Activated CD4-positive, alpha-beta T cell treated with anti-CD3 and anti-CD28 coated beads, Interleukin-2, amount 50 U/mL, for 48 hours (primary cell): ENCODE data around the gene IGFBP2.

Source experiments
- DNase-seq, 2 experiments: peaks; one replicate each; pipeline ENCODE4 v3.0.0-alpha.2; 2020

IGFBP2 gene

DNA sequence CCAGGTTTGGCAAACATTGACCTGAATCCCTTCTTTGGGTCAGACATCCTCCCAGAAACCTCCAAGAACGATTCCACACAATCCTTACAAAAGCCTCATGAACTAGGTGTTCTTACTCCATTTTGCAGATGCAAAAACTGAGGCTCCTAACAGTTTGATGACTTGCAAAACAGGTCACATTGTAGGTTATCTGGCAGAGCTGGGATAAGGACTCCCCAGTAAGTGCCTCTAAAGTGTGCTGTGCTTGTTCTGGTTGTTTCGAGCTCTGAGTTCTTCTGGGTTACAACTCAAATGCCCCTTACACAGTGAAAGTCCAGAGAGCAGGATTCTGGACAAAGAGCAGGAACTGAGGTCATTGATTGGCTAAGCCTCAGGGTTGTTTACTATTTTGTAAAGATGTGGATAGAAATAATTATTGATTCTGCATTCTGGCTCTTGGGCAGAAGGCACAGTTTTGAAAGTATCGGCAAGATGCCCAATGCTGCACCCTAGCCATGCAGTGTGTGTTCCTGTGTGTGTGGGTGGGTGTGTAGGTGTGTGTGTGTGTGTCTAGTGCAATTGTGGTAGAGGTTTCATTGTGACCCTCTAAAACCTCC lies 17.0 kb upstream of the IGFBP2 start:
- DNase-seq: no peak

DNA sequence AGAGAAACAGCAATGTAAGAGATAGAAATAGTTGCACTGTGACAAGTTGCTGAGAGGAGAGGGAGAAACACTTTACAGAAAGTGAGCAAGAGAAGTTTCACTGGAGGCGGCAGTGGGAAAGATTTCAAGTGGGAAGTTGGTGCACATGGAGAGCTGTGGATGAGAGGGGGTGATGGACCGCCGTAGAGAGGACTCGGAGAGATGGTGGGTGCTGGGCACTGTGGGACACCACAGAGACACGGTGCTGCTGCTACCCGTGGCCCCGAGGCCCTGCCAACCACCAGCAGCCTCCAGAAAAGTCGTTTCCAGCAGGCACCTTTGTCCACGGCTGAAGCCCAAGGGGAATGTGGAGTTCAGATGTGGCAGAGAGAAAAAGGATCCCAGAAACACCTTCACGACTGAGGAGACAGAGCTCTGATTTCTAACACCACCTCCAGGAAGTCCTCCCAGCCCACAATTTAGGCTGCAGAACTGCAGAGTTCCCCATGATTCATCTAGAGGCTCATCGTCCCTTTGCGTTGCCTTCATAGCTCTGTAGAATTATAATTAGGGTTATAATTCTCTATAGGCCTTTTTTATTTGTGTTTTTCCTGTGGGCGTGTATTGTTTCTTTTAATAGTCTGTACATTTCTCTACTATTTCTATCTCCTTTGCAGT lies 15.9 kb upstream of the IGFBP2 start:
- DNase-seq: no peak

DNA sequence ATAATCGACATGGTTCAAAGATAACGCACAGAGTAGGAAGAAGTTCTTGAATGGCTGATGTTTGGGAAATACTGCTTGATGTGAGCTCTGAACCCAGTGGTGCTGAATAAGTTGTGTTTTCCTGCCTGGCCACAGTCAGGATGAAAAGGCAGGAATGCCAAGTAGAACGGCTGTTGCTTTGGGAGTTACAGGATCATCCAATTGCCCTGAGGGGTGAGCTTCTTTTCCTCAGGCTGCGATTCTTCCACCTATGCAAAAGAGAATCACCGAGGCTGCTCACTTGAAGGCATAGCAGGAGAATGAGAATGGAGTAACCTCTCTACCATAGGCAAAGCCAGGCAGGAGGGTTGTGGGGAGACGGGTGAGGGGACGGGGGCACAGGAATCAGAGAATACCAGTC lies 14.4 kb upstream of the IGFBP2 start:
- no peak for DNase-seq

DNA sequence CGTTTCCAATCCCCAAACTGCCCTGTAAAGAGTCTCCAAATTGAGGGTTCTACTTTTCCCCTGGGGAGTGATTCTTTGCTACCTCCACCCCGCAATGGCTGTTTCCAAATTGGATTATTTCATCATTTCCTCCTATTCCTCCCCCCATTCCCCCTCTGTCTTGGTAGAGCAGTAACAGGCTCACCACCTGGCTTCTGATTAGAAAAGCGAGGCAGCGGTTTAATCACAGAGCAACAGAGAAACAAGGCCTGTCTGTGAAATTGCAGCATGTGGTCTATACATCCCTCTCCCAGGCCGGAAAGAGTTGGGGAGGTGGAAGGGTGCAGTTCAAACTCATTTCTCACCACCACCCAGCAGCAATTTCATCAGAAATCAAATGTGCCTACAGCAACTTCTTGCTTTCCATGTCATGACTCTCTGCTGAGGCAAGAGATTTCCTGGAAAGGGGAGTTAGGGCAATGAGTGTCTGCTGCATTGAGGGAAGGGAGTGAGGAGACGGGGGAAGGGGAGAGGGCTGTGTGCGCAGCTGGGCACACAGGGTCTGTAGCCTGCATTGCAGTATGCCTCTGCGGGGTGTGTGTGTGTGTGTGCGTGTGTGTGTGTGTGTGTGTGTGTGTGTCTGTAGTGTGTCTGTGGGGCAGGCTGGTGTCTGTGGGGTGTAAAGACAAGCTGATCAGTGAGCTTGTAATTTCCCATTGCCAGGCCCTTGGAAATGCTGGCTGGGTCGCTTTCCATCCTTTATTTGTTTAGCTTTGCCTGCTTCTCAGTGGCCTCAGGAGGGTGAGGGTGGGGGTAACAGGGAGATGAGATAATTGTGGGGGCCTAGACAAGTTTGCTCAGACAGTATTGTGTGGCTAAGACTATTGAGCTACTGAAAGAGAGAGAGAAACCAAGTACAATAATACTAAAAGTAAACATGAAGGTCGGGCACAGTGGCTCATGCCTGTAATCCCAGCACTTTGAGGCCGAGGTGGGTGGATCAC lies 13.5 kb upstream of the IGFBP2 start:
- DNase-seq: no peak

DNA sequence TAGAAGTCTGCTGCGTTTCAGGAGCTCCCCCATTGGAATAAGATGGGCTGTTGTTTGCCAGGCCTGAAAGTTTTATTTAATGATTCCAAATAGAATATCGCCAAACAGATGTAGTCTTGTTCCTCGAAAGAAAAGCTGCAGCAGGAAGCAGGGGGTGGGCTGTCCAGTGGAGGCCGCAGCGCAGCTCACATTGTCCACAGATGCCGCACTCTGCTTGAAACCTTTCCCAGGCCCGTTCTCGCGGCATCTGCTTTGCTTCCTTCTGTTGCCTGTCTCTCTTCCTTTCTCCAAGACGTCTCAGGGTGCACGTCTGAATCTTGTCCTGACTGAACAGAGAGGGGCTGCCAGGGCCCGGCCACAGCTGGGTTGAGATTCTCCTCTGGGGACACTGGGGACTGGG lies 12.4 kb upstream of the IGFBP2 start:
- no peak for DNase-seq

DNA sequence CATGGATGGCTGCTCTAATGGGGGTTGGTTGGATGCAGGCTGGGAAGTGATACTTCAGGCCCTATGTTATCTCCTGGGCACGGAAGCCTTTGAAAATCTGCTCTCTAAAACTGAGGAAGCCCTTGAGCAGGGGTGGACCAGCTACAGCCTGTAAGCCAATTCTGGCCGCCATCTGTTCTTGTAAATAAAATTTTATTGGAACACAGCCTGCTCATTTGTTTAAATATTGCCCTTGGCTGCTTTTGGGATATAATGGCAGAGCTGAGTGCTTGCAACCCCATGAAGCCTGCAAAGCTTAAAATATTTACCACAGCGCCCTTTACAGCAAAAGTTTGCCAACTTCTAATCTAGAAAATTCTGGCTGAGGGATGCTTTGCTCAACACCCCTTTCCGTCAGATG lies 11.9 kb upstream of the IGFBP2 start:
- no peak for DNase-seq

DNA sequence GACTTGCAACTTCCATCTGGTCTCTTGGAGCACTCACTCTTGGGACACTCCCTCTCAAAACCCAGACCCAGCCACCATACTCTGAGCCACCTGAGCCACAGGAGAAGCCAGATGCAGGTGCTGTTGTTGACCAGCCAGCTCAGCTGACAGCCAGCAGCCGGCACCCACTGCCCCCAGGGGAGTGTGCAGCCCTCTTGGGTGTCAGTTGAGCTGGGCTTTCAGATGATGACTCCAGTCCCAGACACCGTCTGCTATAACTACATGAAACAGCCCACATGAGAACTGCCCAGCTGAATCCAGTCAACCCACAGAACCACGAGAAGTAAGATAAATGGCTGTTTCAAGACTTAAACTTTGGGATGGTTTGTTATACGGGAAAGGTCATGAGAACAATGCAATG lies 10.7 kb upstream of the IGFBP2 start:
- no peak for DNase-seq

DNA sequence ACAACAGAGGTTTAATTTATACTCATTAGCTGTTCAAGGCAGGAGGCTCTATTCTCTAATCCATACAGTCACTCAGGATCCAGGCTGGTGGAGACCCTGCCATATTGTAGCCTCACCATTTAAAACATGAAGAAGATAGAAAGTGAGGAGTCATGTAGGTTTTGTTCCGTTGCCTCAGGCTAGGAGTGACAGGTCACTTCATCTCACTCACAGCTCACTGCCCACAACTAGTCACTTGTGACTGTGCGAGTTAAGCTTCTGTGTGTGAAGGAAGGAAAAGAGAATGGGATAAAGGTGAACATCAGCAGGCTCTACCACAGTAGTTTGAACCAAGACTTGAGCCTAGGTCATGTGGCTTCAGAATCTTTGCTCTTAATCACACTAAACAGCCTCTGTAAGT lies 9.0 kb upstream of the IGFBP2 start:
- DNase-seq: no peak

DNA sequence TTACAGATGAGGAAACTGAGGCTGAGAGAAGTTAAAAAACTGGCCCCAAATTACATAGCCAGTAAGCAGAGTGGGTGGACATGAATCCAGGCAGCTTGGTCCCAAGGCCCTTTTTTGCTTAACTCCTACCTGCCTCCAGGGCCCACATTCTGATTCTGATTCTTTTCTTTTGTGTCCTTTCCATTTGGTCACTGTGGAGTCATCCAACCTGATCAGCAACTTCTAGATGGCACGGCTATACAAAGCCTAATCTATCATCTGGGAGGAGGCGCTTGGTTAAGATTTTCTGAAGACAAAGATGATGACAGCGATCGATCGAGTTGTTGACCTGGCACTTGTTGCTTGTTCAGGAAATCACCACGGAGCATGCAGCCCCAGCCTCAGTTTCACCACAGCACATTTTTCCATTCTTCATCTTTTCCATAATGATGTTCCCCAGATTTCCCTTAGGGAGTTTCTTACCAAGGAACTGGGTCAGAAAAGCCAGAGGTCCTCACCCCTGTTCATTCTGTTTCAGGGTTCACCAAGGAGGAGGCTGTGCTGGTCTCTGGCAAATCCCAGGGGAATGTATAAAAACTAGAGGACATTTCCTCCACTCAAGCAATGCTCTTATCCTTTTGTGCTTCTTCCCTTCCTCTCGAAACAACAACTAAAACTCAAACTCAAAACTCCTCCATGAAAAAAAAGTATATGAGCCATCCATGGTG lies 6.9 kb upstream of the IGFBP2 start:
- no peak for DNase-seq

DNA sequence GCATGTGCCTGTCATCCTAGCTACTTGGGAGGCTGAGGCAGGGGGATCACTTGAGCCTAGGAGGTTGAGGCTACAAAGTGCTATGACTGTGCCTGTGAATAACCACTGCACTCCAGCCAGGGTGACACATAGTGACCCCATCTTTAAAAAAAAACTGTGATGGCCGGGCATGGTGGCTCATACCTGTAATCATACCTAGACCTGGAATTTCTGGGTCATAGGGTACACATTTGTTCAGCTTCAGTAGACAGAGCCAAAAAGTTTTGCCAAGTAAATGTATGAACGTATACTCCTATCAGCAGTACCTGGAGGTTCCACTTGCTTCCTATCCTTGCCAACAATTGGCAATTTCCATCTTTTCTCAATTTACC lies 6.4 kb upstream of the IGFBP2 start:
- DNase-seq: no peak

DNA sequence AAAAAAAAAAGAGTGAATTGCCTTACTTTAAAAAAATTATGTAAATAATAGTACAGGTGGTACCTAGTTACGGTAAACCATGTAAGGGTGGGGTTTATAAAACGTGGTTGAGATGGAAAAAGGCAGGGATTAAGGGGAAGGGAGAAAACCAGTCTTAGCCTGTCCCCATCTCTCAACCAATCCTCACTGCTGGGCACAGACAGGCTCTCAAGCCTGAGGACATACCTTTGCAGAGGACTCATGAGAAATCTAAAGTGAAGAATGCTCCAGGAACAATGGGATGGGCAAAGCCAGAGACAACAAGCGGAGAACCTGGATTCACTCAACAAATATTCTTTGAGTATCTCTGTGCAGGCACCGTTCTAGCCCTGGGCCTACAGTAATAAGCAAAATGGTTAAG lies 3.4 kb upstream of the IGFBP2 start:
- no peak for DNase-seq

DNA sequence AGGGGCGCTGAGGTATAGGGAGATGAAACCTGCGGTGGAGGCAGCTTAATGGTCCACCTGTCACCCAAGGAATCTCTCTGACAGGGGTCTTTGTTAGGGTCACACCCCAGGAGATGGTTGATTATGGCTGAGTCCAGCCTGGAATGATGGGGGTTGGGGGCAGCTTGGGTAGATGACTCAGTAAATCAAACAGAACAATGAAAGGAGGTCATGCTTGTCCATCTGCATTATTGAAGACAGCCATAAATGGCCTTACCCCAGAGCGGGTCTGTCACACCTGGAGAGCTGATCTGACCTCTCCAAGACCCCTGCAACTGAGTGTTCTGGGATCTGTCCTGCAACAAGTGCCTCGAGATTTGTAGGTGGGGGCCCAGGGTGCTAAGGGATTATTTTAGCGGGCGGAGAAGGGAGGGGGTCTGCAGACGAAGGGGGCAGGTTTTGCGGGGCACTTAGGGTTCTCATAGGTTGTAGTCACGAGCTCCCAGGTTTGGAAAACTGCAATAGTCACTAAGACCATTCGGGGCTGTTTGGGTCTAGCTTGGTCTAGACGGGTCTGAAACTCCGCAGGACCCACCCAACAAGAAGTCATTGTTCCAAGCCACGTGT lies 771 bp upstream of the IGFBP2 start:
- DNase-seq: no peak

DNA sequence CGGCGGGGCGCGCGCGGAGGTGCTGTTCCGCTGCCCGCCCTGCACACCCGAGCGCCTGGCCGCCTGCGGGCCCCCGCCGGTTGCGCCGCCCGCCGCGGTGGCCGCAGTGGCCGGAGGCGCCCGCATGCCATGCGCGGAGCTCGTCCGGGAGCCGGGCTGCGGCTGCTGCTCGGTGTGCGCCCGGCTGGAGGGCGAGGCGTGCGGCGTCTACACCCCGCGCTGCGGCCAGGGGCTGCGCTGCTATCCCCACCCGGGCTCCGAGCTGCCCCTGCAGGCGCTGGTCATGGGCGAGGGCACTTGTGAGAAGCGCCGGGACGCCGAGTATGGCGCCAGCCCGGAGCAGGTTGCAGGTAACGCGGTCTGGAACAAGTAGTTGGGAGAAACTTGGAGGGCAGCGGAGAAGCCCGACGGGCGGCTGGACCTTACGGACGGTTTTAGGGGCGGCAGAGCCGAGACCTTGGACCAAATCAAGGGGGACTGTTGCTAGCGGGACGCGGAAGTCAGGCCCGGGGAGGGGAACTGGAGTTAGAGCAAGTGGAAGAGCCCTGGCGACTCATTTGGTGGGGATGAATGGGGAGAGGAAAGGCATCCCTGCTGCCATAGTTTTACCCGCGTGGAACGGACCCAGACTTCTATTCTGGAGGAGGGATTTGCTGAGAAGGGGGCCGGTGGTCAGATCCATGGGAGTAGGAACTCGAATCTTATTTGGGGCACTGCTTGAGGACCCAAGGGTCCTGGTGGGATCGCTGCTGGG lies 573 bp downstream of the IGFBP2 start:
- no peak for DNase-seq

DNA sequence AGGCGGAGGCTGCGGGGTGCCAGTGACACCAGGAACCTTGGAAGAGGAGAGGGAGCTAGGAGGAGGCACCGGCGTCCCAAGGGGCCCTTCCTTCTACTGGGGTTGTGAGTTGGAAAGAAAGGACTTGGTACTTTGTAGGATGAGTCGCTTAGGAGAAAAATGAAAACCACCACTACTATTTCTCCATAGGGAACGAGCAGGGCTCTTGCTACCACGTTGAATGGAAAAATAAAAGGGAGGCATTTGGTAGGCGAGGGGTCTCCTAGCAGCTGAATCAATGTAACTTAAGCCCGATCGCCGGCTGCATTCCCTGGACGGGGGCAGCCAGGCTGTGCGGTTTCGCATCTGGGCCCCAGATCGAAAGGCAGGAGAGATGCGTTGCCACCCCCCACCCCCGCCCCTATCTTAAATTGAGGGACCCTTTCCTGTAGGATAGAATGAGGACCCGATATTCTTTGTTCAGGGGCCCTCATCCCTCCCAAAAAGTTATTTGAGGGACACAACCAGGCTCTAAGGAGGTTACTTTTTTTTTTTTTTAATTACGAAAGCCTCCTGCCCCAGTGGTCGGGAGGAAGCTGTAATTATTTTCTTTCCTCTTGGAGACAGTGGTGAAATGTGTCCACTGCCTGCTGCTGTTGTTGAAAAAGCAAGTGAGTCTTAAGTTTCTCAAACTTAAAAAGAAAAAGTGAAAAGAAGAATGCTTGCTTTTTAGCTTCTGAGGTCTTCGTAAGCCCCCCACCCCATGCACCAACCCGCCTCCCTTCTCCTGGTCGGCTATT lies 1.3 kb downstream of the IGFBP2 start:
- DNase-seq: no peak

DNA sequence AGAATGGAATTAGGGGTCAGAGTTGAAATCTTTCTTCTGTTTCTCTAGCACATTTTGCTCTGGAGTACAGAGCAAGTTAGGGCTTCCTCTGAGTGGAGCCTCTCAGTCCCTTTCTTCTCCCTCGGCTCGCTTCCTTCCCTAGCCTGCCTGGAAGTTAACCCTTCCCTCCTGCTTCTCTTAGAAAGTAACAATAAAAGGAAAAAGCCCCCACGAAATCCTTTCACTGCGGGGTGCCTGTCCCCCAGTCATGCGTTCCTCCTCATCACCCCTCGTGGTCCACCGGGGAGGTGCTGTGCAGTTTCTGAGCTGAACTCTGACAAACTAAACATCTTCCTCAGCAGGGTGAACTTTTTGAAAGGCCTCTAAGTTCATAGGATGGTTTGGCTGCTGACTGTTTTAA lies 2.0 kb downstream of the IGFBP2 start:
- no peak for DNase-seq

DNA sequence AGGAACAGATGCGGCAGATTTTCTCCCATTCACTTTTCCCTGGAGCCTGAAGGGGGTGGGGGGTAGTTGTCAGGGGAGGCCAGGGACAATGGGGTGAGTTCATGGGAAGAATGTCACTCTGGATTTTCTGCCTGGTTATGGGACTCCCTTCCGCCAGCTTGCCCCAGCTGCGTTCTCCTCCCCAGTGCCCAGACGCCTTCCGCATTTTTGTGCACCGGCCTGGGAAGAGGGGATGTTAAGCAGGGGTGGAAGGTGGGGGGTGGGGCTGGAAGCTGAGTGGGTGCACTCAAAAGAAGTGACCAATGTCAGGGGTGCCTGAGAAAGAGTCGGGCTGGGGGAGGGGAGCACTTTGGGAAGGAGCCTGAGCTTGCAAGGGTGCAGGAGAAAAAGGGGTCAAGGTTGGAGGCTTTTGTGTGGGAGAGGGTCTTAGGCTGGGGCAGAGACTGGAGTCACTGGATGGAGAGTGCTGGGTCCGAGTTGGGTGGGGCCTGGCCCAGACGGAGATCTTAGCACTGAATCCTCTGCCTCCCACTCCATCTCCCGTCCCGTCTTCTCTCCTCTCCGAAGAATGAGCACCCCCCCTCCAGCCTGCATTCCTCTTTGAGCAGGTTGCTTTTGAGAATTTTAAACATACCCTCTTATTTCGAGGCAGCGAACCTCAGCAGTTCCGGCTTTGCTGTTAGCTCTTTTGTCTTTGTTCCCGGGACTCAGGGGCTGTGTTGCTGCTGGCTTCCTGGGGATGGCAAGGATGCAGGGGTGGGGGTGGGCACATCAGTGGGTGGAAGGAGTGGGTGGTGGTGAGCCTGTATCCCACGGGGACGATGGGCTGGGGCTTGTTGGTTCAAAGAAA lies 2.7 kb downstream of the IGFBP2 start:
- DNase-seq: no peak

DNA sequence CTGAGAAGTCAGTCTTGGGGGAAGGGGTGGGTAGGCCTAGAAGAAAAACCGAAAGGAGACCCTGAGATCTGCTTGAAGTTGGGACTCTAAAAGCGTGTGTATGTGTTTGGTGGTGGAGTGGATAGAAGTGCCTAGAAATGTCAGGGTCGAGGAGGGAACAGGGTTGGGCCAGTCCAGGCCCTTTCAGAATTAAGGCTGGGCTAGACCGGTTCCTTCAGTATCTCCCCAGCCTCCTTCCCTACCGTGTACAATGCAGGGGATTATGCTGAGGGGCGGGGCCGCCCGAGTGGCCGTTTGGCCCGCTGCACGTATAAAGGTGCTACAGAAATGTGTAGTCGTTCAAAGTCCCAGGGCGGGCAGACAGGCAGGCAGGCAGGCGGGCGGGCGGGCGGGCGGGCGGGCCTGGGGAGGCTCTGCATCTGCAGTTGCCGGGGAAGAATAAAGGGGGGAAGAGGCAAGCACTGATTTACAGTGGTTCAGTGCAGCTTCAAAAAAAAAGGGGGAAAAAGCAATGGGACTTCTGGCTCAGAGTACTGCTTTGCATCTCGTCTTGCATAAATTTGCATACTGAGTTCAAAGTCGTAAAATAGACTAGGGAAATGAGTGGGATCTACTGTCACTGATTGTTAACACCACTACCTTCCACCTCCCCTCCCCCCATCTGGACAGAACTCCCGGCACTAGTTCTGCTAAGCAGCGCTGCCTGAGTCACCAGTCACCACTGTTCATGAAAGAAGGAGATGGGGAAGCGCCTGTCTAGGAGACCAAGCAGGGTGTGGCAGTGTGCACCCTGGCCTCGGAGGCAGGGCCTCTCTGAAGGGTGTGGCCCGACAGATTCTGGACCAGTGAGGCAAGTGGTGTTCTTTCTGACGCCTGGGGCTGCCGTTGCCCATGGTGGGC lies 3.6 kb downstream of the IGFBP2 start:
- DNase-seq: no peak

DNA sequence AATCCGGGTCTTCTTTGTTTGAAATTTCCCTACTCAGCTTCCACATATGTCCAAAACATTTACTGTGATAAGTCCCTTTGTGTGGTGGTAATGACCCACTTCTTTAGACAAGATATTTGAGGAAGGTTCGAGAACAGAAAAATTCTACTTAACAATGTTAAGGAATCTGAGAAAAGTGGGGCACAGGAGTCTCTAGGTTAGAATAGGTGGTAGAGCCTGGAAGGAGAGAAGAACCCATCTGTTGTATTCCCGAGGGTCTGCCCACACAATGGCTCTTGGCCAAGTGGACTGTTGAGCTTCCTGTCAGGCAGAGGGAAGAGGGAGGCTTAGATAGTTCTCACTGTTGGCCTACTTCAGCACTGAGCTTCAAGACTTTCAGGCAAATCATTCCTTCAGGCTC lies 4.3 kb downstream of the IGFBP2 start:
- no peak for DNase-seq

DNA sequence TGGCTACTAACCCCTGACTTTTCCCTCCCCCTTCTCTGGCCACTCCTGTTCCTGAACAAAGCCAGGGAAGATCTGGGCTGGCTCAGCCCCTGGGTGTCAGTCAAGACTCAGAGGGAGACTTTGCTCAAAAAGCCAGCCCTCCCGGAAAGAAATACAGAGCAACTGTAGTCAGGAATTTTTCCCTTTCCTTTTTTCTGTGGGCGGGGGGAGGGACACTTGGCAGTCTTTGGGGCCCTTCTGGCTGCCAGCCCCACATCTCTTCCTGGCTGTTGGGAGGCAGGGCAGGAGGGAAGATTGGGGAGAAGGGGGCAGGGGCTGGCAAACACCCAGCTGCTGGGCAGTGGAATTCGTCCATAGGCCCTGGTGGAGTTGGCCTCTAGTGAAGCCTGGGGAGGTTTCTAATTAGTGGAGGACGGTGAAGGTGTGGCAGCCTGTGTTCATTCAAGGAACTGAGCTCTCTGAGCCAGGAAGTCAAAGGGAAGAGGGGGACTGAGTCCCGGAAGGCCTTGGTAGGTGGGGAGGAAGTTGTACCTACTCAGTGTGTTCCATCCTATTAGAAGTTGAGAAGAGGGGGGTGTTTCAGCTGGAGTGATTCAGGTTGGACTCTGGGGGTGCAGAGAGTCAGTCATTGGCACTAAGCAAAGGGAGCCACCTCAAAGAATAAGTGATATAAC lies 10.9 kb downstream of the IGFBP2 start:
- no peak for DNase-seq
